Measurements from ENCODE around the gene PCED1B.

GRCh38 chr12:47281667-47282171, 202.3 kb downstream of the PCED1B start:
- TF ChIP-seq POLR2A (IDR thresholded peaks at IDR 0.05), result no peak
- TF ChIP-seq, protein P1, sequence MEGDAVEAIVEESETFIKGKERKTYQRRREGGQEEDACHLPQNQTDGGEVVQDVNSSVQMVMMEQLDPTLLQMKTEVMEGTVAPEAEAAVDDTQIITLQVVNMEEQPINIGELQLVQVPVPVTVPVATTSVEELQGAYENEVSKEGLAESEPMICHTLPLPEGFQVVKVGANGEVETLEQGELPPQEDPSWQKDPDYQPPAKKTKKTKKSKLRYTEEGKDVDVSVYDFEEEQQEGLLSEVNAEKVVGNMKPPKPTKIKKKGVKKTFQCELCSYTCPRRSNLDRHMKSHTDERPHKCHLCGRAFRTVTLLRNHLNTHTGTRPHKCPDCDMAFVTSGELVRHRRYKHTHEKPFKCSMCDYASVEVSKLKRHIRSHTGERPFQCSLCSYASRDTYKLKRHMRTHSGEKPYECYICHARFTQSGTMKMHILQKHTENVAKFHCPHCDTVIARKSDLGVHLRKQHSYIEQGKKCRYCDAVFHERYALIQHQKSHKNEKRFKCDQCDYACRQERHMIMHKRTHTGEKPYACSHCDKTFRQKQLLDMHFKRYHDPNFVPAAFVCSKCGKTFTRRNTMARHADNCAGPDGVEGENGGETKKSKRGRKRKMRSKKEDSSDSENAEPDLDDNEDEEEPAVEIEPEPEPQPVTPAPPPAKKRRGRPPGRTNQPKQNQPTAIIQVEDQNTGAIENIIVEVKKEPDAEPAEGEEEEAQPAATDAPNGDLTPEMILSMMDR (IDR thresholded peaks at IDR 0.05), result no peak
